ENCODE data around the gene TBX18. TPM values are rescaled to one million over a fixed set of nuclear protein-coding genes. Genes with fewer than 3 reads are reported as not detected.

Gene TBX18
- total and polyA plus RNA-seq, 10 of the 15 experiments (the other 5 are each of a cell fraction or from before 2014, with no cell fraction given), result 0.03 to 6.1 (median 0.17) TPM; not detected in 6

DNA sequence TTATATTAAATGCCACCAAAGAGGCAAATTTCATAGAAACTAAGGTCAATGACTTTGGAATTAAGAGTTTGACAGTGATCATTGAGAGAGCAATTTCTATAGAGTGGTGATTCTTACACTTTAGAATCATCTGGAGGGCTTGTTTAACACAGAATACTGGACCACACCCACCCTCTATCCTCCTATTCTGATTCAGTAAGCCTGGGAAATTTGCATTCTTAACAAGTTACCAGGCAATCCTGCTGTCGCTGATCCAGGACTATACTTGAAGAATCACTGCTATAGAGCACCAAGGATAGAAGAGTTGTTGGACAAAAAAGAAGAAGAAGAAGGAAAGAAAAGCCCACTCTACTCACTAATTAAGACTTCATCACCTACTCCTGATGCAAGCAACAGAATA is 21.3 kb upstream of the TBX18 start (continued):
- no peak for TF ChIP-seq SMC3 (IDR thresholded peaks at IDR 0.05; ENCODE audit: borderline replicate concordance, low read length)
- no peak for TF ChIP-seq MXI1 (IDR thresholded peaks at IDR 0.05; ENCODE audit: low read depth, low read length)

- Histone ChIP-seq H3K4me3 (no peak overlapping the region), H2AFZ (ENCODE audit: control insufficient read depth, low read depth, low read length) (no peak overlapping the region), H3K4me2 (ENCODE audit: control insufficient read depth, insufficient read depth) (no peak overlapping the region), H3K9ac (ENCODE audit: control insufficient read depth, insufficient read depth, low read length) (no peak overlapping the region), H3K79me2 (ENCODE audit: control insufficient read depth, insufficient read depth, low read length) (no peaks in the 10 kb centered on the region), H4K20me1 (ENCODE audit: control insufficient read depth, insufficient read depth) (no peaks in the 10 kb centered on the region), H3K36me3 (ENCODE audit: control insufficient read depth in 2 of 2, insufficient read depth in 2 of 2, low read length in 1 of 2) (no peaks in the 10 kb centered on the region), H3K27me3 (replicated peaks in 1 of 2; ENCODE audit: control insufficient read depth in 2 of 2, insufficient read depth in 2 of 2, low read length in 1 of 2) (peaks cover 0 to under 1% of the 10 kb centered on the region in 2 experiments; a peak in 2 of 4 replicates), H3K4me1 (ENCODE audit: control insufficient read depth, insufficient read depth, low read length) (no peaks in the 10 kb centered on the region), H3K9me3 (replicated peaks; ENCODE audit: control insufficient read depth, insufficient read depth, low read length) (no peaks in the 10 kb centered on the region), H3K27ac (ENCODE audit: control insufficient read depth, insufficient read depth) (no peak overlapping the region)
- ChIA-PET RAD21 (ENCODE audit: unreplicated experiment) (interaction anchor here (1.0 to 2.7 kb wide), 3 partner anchors 11 to 358 kb away, joined by 3 to 11 read pairs (median 8); no protein-coding TSS in a partner anchor), CTCF (interaction anchor here (1.0 to 3.3 kb wide), 7 partner anchors 10 to 496 kb away, joined by 3 to 14 read pairs (median 6); no protein-coding TSS in a partner anchor), POLR2A (no interaction called here), SMC1A (ENCODE audit: uncharacterized antibody, unreplicated experiment) (interaction anchor here (0.6 to 2.5 kb wide), 5 partner anchors 33 to 840 kb away, joined by 3 to 9 read pairs (median 3); no protein-coding TSS in a partner anchor)
- ATAC-seq (no peak), FAIRE-seq (no peak), DNase-seq (ENCODE audit: low read depth, low spot score) (no peak)
- in situ Hi-C loops (cut with MboI), result no loop called here
- 24% methylated on average over 2 of the region's 2 CpGs for WGBS (ENCODE audit: insufficient coverage, insufficient replicate concordance, low lambda C conversion rate, missing lambda C conversion rate)
- no peak for TF ChIP-seq NFYA (IDR thresholded peaks at IDR 0.05; ENCODE audit: borderline replicate concordance, low read depth, low read length)
- TF ChIP-seq SRF (IDR thresholded peaks at IDR 0.05; ENCODE audit: low read depth in 2 of 2, low read length in 2 of 2), result no peak
- TF ChIP-seq NR2C2 (IDR thresholded peaks at IDR 0.05; ENCODE audit: borderline replicate concordance, control insufficient read depth, insufficient read length, low read depth), result no peak
- TF ChIP-seq SP1 (IDR thresholded peaks at IDR 0.05; ENCODE audit: low read depth, low read length), result no peak
- TF ChIP-seq BHLHE40 (IDR thresholded peaks at IDR 0.05; ENCODE audit: borderline replicate concordance in 1 of 2, low read depth in 2 of 2, low read length in 1 of 2), result no peak
- no peak for TF ChIP-seq PAX5 (IDR thresholded peaks at IDR 0.05; ENCODE audit: borderline replicate concordance, low read depth, low read length)
- TF ChIP-seq SREBF1 (IDR thresholded peaks at IDR 0.05; ENCODE audit: low read length), result no peak
- no peak for TF ChIP-seq CBFB (IDR thresholded peaks at IDR 0.05; ENCODE audit: low read depth)
- TF ChIP-seq EED (IDR thresholded peaks at IDR 0.05; ENCODE audit: low read depth), result no peak
- TF ChIP-seq RUNX3 (IDR thresholded peaks at IDR 0.05; ENCODE audit: low read length), result no peak
- no peak for TF ChIP-seq MXI1 (IDR thresholded peaks at IDR 0.05; ENCODE audit: low read depth, low read length)
- TF ChIP-seq CREB1 (IDR thresholded peaks at IDR 0.05; ENCODE audit: low read depth), result no peak
- no peak for TF ChIP-seq CEBPZ (IDR thresholded peaks at IDR 0.05; ENCODE audit: low read depth, low read length)
- no peak for TF ChIP-seq ATF3 (IDR thresholded peaks at IDR 0.05; ENCODE audit: borderline replicate concordance, extremely low read depth, low read depth, low read length)
- no peak for TF ChIP-seq ZBED1 (IDR thresholded peaks at IDR 0.05; ENCODE audit: borderline replicate concordance)
- no peak for TF ChIP-seq ATF7 (IDR thresholded peaks at IDR 0.05; ENCODE audit: low read depth)
- TF ChIP-seq LARP7 (IDR thresholded peaks at IDR 0.05), result no peak
- TF ChIP-seq ZNF207 (IDR thresholded peaks at IDR 0.05; ENCODE audit: borderline replicate concordance), result no peak
- no TSS peak for BruUV-seq (replicated peaks)
- intact Hi-C loops (cut with micrococcal nuclease; ENCODE audit: unreplicated experiment), result no loop called here
Observed at GRCh38 chr6:84779917-84780316, 15.5 kb upstream of the TBX18 start.

Measured in GM12878 (cell line).